Astrocyte (in vitro differentiated cells and primary cell): ENCODE measurements around the gene HOXB7. TPM values are rescaled to one million over a fixed set of nuclear protein-coding genes. Genes with fewer than 3 reads are reported as not detected.

Experiments used
- DNase-seq: peaks from one replicate; pipeline ENCODE4 v3.0.0-alpha.2; 2010; ENCODE audit warnings: low read depth
- FAIRE-seq: peaks from 2 replicates; lab custom pipeline; 2011; peaks lifted over from hg19 to GRCh38; lab: Jason Lieb, UNC
- H2AFZ ChIP-seq: 2 replicates; pipeline ENCODE4 v1.6.0; 2012; ENCODE audit warnings: low read depth, low read length, inconsistent platforms
- H3K27ac ChIP-seq: 2 replicates; pipeline ENCODE4 v1.5.1; 2011; ENCODE audit warnings: low read depth, low read length, inconsistent platforms
- H3K27me3 ChIP-seq: 2 replicates; pipeline ENCODE4 v1.6.0; 2011; ENCODE audit warnings: low read length, inconsistent platforms; ENCODE audit not compliant: insufficient read depth
- H3K36me3 ChIP-seq: 2 replicates; pipeline ENCODE4 v1.5.1; 2011; ENCODE audit warnings: low read length, inconsistent platforms; ENCODE audit not compliant: insufficient read depth
- H3K4me1 ChIP-seq: 2 replicates; pipeline ENCODE4 v1.5.1; 2011; ENCODE audit warnings: low read length, inconsistent platforms; ENCODE audit not compliant: insufficient read depth
- H3K4me2 ChIP-seq: 2 replicates; pipeline ENCODE4 v1.6.0; 2012; ENCODE audit warnings: low read length, inconsistent platforms
- H3K4me3 ChIP-seq: 2 replicates; pipeline ENCODE4 v1.5.1; 2011; ENCODE audit warnings: low read depth, mild to moderate bottlenecking, low read length, inconsistent platforms; ENCODE audit not compliant: insufficient read depth
- H3K79me2 ChIP-seq: 2 replicates; pipeline ENCODE4 v1.6.0; 2012; ENCODE audit warnings: mild to moderate bottlenecking, low read length, inconsistent platforms; ENCODE audit not compliant: insufficient read depth
- H3K9ac ChIP-seq: 2 replicates; pipeline ENCODE4 v1.6.0; 2012; ENCODE audit warnings: mild to moderate bottlenecking, low read length, inconsistent platforms
- H3K9me3 ChIP-seq: 2 replicates; pipeline ENCODE4 v1.5.1; 2012; ENCODE audit warnings: low read depth, mild to moderate bottlenecking, low read length, inconsistent platforms; ENCODE audit not compliant: insufficient read depth
- H4K20me1 ChIP-seq: 2 replicates; pipeline ENCODE4 v1.6.0; 2012; ENCODE audit warnings: low read length, inconsistent platforms; ENCODE audit not compliant: insufficient read depth
- H3K27ac Mint-ChIP-seq: one replicate; pipeline ENCODE4 v1.8.0; 2021; ENCODE audit warnings: mild to moderate bottlenecking, mixed read lengths; ENCODE audit not compliant: unreplicated experiment
- H3K27me3 Mint-ChIP-seq: one replicate; pipeline ENCODE4 v1.8.0; 2021; ENCODE audit warnings: low read depth, mixed read lengths; ENCODE audit not compliant: unreplicated experiment
- H3K36me3 Mint-ChIP-seq: one replicate; pipeline ENCODE4 v1.8.0; 2021; ENCODE audit warnings: low read depth, mixed read lengths; ENCODE audit not compliant: unreplicated experiment
- H3K4me1 Mint-ChIP-seq: one replicate; pipeline ENCODE4 v1.8.0; 2021; ENCODE audit warnings: low read depth, mixed read lengths; ENCODE audit not compliant: unreplicated experiment
- H3K4me3 Mint-ChIP-seq: one replicate; pipeline ENCODE4 v1.8.0; 2021; ENCODE audit warnings: mild to moderate bottlenecking, moderate library complexity, mixed read lengths; ENCODE audit not compliant: unreplicated experiment
- H3K9me3 Mint-ChIP-seq: one replicate; pipeline ENCODE4 v1.8.0; 2021; ENCODE audit warnings: mild to moderate bottlenecking, mixed read lengths; ENCODE audit not compliant: unreplicated experiment
- CTCF ChIP-seq: IDR thresholded peaks from 2 replicates; pipeline ENCODE4 v1.5.1; 2011; ENCODE audit warnings: low read depth, mild to moderate bottlenecking, inconsistent platforms, low read length, moderate library complexity; ENCODE audit not compliant: insufficient read depth
- EZH2 ChIP-seq: IDR thresholded peaks from 2 replicates; pipeline ENCODE4 v1.6.1; 2012; ENCODE audit warnings: mild to moderate bottlenecking, low read length, inconsistent platforms; ENCODE audit not compliant: insufficient read depth
- total RNA-seq: library from RNA; stranded (reverse); gene quantifications from 2 replicates; pipeline ENCODE4 v1.2.1, GENCODE V29; 2021

Gene HOXB7
- total RNA-seq, 1 donor from 2014 or later = not detected

GRCh38 chr17:48612456-48612853 lies 1.6 kb upstream of the HOXB7 start:
- Mint-ChIP-seq H3K36me3 (no peaks in the 10 kb centered on the region), H3K27me3 (peaks cover 79% of the 10 kb centered on the region), H3K4me3 (peak overlapping the region; percentile 40), H3K9me3 (peaks cover 31% of the 10 kb centered on the region), H3K27ac (peak overlapping the region; percentile 50), H3K4me1 (no peaks in the 10 kb centered on the region)
- Histone ChIP-seq H4K20me1 (peaks cover 29% of the 10 kb centered on the region), H3K9ac (no peak overlapping the region), H3K4me1 (peaks cover 4% of the 10 kb centered on the region), H3K36me3 (no peaks in the 10 kb centered on the region), H3K27me3 (peaks cover 85% of the 10 kb centered on the region), H3K79me2 (no peaks in the 10 kb centered on the region), H2AFZ (no peak overlapping the region), H3K9me3 (peaks cover 3% of the 10 kb centered on the region), H3K27ac (no peak overlapping the region), H3K4me3 (no peak overlapping the region), H3K4me2 (peak overlapping the region; percentile 76)
- TF ChIP-seq EZH2 = no peak
- no peak for TF ChIP-seq CTCF
- DNase-seq (no peak), FAIRE-seq (no peak)

- Mint-ChIP-seq H3K36me3 (no peaks in the 10 kb centered on the region), H3K4me3 (no peak overlapping the region), H3K27ac (no peak overlapping the region), H3K9me3 (peaks cover 31% of the 10 kb centered on the region), H3K27me3 (peaks cover 79% of the 10 kb centered on the region), H3K4me1 (no peaks in the 10 kb centered on the region)
- Histone ChIP-seq H3K27ac (no peak overlapping the region), H2AFZ (no peak overlapping the region), H3K9me3 (peaks cover 3% of the 10 kb centered on the region), H3K79me2 (no peaks in the 10 kb centered on the region), H3K9ac (no peak overlapping the region), H3K27me3 (peaks cover 85% of the 10 kb centered on the region), H4K20me1 (peaks cover 24% of the 10 kb centered on the region), H3K4me2 (no peak overlapping the region), H3K36me3 (no peaks in the 10 kb centered on the region), H3K4me3 (no peak overlapping the region), H3K4me1 (peaks cover 4% of the 10 kb centered on the region)
- DNase-seq (no peak), FAIRE-seq (no peak)
- TF ChIP-seq EZH2 = peak; percentile 34
- no peak for TF ChIP-seq CTCF
These were observed 1.1 kb upstream of the HOXB7 start for GRCh38 chr17:48611681-48612455.

- no peak for TF ChIP-seq CTCF
- no peak for TF ChIP-seq EZH2
- no peak overlapping the region for H3K9ac ChIP-seq
These were observed 396 bp upstream of the HOXB7 start for GRCh38 chr17:48611213-48611612.

More at GRCh38 chr17:48611213-48611612, 396 bp upstream of the HOXB7 start:
- no peaks in the 10 kb centered on the region for H3K4me1 Mint-ChIP-seq
- peaks cover 34% of the 10 kb centered on the region for H3K9me3 Mint-ChIP-seq
- H3K27me3 ChIP-seq = peaks cover 85% of the 10 kb centered on the region
- H3K27ac Mint-ChIP-seq = peak overlapping the region; percentile 62
- H3K36me3 ChIP-seq = no peaks in the 10 kb centered on the region
- FAIRE-seq (no peak), DNase-seq (no peak)
- H3K4me1 ChIP-seq = peaks cover 4% of the 10 kb centered on the region
- H3K4me2 ChIP-seq = peak overlapping the region; percentile 74
- H3K9me3 ChIP-seq = peaks cover 3% of the 10 kb centered on the region
- H3K79me2 ChIP-seq = no peaks in the 10 kb centered on the region
- no peak overlapping the region for H2AFZ ChIP-seq
- no peaks in the 10 kb centered on the region for H3K36me3 Mint-ChIP-seq
- no peak overlapping the region for H3K27ac ChIP-seq
- H3K4me3 ChIP-seq = no peak overlapping the region
- peaks cover 22% of the 10 kb centered on the region for H4K20me1 ChIP-seq
- H3K4me3 Mint-ChIP-seq = no peak overlapping the region
- H3K27me3 Mint-ChIP-seq = peaks cover 79% of the 10 kb centered on the region
